HG03354 (cell line): ENCODE measurements around the gene THRB.
A peak's percentile ranks its signal among the peaks of the same experiment; 100 is the strongest.

ENCODE experiments used
- ATAC-seq: cut with Tn5 transposase; IDR thresholded peaks from one replicate; pipeline ENCODE4 v1.9.1; 2021; ENCODE audit warnings: mild to moderate bottlenecking; ENCODE audit not compliant: unreplicated experiment, poor library complexity, severe bottlenecking

THRB gene

DNA sequence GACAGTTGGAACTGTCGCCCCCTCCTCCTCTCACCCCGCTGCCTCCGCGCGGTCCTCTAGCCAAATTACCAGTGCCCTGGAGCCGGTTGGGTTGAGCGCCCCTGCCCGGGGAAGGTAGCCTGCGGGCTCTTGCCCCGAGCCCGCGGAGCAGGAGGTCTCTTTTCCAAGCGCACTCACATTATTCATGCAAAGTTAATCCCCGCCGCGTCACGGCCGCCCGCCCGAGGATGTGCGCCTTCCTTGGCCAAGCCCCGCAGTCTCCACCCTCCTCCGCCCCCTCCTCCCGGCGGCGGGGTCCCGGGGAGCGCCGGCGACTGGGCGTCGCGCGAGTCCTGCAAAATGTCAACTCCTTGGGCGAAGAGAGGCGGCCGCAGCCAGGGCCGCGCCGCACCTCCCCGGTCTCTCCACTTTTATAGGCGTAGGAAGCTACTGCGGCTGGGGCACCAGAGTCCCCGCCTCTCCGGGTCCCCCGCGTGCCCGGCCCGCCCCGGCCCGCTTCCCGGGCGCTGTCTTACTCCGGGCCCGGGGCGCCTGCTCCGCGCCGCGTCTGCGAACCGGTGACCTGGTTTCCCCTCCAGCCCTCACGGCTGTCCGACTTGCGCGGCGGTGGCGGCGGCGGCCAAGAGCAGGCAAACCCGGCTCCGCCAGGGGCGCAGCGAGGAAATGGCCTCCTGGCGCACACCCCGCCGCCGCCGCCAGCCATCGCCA, at the start of gene THRB:
THRB (minus strand) TSS at position 233 of the 708 bp plus-strand sequence.
- peak; percentile 67 for ATAC-seq

DNA sequence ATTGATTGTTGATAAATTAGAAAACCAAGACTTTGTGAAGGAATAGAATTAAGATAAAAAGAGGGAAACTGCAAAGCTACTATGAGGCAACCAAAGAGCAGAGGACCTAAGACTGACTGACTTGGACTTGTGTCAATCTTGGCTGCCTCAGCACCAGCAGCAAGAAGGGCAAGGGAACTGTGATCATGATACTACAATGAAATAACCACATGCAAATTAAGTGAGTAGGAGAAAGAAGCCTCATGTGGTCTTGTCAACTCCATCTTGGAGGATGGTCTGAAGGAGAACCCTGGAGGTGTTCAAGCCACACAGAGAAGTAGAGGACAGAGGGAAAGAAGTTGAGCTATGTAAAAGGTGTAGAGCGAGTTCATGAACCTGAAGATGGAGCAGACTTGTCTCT, 47.3 kb upstream of the THRB start:
- ATAC-seq: peak; percentile 48

DNA sequence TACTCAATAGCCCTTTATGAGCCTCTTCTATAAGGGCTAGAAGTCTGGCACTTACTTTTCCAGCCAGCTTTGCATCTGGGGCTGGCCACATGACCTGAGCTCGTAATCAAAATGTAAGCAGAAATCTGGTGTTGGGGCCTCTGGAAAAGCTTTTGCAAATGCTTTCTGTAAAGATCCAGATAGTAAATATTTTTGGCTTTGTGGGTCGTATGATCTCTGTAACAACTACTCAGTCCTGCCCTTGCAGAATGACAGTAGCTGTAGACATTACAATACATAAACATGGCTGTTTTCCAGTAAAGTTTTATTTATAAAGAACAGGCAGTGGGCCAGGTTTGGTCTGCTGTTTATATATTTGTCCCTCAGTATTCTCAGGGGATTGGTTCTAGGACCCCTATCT, 46.2 kb upstream of the THRB start:
- ATAC-seq: no peak

DNA sequence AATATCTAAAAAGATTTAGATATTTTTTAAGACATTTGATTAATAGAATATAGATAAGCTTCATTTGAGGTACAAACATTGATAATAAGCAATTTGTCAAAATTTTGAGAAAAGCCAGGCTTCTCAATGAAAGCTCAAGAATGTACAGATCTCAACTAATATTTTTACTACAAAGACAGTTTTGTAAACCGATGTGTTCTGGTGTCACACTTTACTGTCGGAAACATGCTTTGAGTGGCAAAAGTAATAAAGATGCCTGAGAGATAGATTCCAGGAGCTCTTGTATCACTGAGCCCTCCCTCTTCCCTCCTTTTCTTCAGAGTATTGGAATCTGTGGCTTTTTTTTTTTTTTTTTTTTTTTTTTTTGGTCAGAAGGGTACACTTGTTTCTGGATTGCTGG, 45.0 kb upstream of the THRB start:
- no peak for ATAC-seq

DNA sequence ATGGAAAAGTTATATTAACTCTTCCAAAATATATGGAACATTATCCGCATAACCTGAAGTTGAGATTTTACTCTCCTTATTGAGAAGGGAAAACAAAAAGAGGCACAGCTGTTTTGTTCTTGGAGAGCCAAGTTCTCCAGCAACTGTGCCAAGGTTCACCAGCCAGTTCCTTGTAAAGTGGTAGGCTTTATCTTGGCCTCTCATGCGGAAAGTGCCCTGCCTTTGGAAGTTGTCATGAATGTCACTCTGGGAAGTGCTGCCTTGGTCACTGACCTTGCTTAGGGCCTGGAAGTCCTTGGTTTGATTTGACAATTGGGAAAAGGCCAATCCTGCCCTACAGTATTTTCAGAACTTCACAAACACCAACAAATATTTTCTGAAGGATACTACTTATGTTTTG, 44.2 kb upstream of the THRB start:
- no peak for ATAC-seq

DNA sequence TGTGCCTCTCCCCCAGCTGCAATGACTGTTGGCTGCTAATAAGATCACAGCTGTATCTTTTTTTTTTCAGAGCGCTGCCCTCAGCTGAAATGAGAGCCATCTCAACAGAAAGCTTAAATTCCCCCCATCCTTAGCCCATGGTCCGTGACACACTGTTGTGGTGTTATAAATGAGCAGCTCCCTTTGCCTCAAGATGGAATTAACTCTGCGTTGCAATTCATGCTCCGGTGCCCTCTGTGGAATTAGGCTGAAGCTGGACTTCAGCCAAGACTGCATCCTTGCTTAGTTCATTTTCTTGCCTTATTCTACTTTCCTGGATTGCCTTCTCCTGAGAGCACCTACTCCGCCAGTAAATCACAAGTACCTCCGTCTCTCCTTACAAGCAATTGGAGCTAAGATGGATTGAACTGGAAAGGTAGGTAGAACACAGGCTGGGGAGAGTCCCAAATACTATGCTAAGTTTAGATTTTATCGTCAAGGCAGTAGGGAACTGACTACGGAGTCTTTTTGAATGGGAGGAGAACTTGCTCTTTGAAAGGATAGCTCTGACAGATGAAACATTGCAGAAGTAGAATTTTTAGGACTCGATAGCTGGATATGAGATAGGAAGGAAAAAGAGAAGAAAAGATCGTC, 39.0 kb upstream of the THRB start:
- no peak for ATAC-seq

DNA sequence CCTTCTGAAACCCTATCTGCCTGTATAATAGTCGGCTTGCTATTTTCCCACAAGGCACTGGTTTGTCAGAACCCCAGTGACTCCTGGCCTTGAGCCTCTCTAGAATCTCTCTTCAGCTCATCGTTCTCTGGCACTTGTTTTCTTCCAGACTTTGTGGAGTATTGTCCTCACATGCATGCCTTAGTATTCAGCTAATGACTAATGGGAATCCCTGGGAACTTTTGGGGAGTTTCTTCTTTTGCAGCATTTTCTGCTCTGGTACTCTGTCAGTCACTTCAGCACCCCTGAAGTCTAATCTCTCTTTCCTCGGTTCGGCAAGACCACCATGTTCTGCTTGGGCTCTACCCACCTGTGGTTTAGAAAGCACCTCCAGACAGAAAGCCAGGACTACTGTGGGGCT, 35.8 kb upstream of the THRB start:
- ATAC-seq: no peak

DNA sequence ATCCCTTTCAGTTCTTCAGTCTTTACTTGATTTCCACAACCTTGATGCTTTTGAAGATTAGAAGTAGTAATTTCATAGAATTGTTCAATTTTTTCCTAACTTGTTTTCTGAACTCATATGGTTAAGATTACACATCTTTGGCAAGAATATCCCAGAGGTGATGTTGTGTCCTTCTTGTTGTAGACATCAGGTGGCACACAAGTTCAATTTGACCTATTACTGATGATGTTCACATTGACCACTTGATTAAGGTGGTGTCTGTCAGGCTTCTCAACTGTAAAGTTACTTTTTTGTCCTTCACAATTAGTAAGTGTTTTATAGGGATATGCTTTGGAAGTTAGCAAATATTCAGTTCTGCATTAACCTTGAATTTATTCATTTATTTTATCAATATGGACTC, 34.6 kb upstream of the THRB start:
- ATAC-seq: no peak

DNA sequence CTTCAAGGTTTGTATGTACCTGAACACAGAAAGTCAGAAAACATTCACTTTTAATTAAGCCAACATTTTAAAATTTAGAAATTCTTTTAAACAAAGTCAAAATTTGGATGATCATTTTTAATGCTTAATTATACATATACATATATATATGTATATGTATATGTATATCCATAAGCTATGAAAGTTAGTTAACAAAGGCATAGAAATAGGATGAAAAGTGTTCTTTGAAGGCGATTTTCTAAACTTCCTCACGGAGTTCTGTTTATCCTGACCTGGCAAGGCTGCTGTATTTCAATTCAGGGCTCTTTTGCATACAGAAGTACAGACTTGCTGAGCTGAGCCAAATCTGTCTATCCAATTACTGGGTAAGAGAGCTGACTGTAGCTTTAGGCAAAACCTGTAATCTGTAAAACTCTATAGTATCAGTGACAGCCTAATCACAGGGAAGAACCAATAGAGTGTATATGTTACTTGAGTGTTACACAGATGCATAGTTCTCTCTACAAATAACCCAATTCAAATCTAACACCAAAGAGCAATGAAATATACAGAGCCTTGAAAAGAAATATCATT, 32.1 kb upstream of the THRB start:
- no peak for ATAC-seq

DNA sequence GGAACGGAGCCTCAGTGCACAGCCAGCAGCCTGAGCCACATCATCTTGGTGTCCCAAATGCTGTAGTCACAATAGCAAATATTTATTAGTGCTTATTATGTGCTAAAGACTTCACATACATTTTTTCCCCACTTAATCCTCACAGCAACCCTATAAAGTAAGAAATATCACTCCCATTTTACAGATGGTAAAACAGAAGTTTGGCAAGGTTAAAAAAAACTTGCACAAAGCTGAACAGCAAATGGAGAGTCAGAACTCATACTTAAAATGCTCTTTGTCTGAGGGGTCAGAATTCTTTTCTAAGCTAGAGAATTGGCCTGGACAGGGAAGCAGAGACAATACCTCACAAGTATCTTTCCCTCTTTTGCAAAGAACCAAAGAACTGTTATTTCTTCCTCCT, 30.9 kb upstream of the THRB start:
- no peak for ATAC-seq

DNA sequence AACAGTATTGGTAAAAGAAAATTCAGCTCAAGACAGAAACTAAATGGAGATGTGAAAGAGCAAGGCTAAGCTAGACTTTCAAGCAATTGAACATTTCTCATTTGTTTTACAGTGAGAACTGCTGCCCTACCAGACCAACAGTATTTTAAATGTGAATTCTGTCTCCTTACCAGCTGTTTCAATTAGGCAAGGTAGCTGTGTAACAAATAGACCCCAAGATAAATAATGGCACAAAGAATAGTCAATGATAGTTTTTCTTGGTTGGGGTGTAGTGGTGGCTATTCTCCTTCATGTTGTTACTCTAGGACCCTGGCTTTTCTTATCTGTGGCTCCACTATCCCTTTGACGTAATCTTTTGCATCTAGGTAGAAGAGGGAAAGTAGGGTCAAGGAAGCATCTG, 30.4 kb upstream of the THRB start:
- ATAC-seq: no peak

DNA sequence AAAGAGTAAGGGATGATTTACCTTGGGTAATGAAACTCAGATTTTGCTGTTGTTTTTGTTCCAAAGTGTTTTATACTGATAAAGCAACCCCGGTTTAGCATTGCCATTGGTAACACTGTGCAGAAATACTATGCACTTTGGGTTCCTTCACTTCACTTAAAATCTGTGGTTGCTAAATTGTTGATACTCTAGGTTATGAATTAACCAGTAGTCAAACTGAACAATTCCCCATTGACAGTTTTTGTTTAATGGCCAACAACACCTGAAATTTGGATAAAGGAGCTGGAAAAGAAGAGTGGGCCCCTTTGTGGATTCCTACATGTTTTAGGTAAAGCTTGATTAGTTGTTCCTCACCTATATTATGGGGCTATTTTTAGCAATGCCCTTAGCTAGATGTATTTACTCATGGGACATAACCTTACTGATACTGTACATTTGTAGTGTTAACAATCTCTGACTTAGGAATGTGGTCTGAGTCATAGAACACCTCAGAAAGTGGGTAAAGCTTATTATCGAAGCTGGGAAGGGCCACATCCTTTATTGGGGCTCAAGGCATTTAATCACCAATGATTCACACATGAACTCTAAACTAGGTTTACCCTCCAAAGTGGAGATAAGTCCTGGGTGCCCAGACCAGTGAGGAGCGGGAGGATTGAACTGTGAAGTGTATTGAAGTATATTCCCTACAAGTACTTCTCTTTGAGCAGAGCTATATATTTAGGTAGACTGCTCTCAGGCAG, 29.5 kb upstream of the THRB start:
- ATAC-seq: no peak

DNA sequence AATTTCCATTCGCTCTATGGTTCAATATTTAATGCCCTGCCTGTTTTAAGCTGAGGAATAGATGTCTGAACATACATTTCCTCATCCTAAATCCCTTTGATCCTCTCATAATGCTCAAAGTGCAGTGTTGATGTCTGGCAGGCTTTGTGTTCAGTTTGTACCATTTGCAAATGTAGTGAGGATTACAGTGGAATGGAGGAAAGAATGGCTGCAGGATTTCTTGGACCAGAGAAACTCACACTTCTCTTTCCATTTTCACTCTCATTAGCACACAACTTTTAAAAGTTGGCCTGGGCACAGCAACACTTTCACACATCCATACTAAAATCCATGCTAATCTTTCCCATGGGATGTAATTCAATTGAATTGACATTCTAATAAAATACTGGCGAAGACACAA, 28.6 kb upstream of the THRB start:
- no peak for ATAC-seq

DNA sequence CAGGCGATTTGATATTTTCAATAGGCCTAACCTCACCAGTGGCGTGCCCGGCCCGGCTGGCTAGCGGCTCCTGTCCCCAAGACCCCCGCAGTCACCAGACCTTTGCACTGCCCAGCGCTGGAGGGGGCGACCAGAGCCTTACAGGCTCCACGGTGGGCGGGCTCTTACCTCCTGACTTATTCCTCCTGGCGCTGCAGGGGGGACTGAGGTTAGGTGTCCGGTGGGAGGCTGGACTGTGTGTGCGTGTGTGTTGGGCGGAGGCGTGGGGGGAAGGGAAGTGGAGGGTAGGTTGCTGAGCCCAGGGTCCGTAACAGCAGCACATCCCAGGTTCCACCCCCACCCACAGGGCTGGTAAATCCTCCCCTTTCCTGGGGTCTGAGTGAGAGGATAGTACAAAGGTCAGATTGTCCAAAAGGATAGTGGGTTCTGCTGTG, 27.5 kb upstream of the THRB start:
- ATAC-seq: no peak

DNA sequence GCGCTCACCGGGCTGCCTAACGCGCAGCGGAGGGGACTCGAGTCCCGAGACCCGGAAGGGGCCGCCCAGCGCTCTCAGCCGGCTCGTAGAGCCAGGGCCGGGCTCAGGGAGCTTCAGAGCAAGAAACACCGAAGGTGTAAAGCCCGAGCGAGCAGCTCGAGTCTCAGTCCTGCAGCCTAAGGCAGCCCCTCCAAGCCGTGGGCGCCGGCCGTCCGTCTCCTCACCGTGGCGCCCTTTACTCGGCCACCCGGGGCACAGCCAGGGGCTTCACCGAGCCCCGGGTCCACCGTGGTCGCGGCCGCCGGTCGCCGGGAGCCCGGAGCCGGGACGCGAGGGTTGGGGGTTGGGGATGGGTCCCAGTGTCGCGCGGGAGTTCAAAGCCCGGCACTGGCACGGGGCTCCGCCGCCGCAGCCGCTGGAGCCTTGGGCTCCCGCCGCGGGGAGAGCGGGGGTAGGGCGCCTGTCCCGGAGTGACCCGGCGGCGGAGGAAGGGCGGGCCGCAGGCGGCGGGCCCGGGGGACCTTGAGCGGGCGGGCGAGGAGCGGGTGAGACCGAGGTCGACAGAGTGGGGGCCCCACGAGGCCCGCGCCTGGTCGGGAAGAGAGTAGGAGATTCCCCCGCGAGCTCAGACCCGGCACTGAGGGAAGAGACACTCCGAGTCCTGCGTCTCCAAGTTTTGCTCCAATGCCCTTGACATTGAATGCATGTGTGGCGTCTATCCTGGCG, 26.9 kb upstream of the THRB start:
- ATAC-seq: peak; percentile 44

DNA sequence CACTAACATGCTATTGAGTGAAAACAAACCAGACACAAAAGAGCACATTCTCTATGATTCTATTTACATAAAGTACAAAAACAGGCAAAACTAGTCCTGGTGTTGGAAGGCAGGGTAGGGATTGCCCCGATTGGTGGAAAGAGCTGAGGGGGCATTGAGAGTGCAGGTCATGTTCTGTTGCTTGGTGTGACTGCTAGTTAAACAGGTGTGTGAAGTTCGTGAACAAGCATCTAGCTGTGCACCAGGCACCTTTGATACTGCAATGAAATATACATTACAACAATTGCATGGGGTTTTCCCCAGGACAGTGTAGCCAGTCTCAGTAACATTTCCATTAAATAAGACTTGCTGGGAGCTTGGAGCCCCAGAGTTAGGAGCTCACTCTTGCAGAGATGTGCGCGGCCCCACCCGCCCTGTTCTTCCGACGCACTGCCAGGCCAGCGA, 26.3 kb upstream of the THRB start:
- ATAC-seq: peak; percentile 6

DNA sequence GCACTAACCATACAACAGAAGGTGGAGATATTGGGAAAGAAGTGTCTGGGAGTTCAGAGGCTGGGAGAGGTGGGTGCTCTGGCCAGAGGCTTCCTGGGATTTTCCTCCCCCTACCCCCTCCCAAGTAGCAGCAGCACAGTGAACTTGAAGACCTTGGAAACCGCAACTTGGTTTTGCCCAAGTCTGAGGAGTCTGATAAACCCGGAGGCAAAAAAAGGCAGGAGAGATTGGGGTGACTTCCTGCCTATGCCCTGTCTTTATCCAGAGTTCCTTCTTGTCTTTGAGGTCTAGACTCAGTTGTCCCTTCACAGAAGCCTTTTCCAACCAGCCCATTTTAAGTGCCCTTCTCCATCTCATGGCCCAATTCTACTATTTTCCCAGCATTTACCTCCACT, 25.4 kb upstream of the THRB start:
- ATAC-seq: no peak

DNA sequence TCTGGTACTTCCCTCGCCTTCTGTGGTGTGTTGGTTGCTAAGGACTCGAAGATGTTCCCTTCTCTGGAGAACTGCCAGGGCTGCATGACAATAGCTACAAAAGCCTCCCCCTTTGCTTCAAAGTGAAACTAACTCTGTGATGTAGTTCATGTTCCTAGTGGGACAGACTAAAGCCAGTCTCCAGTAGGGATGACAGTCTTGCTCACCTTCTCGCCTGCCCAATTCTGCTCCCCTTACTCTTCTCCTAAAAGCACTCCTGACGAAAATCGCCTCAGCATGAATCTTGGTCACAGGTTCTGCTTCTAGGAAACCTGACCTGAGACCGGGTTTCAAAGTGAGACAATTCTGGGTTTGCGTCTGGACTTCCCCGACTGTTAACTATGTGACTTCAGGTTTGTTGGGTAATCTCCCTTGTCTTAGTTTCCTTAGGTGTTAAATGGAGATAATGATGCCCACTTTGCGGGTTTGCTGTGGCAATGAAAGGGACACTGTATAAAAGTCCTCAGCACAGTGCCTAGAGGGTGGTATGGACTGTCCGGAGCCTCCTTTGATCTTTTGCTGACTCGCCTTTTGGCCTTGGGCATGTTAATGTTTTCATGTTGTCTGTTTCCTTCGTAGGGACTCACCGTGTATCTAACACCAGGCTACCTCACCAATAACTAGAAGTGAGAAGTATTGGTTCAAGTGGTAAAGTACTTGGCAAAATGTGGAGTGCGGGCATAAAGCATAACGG, 24.9 kb upstream of the THRB start:
- ATAC-seq: peak; percentile 53

DNA sequence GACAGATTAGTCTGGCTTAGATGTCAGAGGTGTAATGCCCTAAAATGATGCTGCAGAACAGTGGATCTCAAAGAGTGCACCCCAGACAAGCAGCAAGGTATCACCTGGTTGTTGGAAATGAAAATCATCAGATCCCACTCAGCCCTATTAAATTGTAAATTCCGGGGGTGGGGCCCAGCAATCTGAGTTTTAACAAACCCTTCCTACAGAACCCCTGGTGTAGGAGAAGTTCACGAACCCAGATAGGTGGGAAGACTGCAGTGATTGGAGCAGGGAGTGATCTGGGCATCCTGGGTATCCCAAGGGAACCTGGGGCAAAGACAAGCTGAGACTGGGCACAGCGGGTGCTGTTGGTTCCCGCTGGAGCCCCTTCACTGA, 24.3 kb upstream of the THRB start:
- no peak for ATAC-seq
